Calu3 (cell line): ENCODE data around the gene CDK18. TPM values are rescaled to one million over a fixed set of nuclear protein-coding genes. Genes with fewer than 3 reads are reported as not detected.
"Not testable (repeated sequence)": the region's sequence is repeated elsewhere in the genome, so short reads cannot be mapped to it uniquely, and the experiment has no call there.

Experiments
- BruUV-seq: library from RNA; stranded (reverse); fragments of 400-500 nt; replicated peaks from 2 replicates; lab custom pipeline; 2021; lab: Mats Ljungman, UMichigan
- CTCF ChIA-PET: fragments of 300-600 bp; sonication (Branson Sonifier 250); formaldehyde crosslinking; loops from one replicate; lab custom pipeline; 2022; ENCODE audit warnings: antibody characterized with exemption; lab: Charles Lee
- DNase-seq: peaks from one replicate; pipeline ENCODE4 v3.0.0; 2022
- H3K27ac Mint-ChIP-seq: one replicate; pipeline ENCODE4 v1.8.0; 2022; ENCODE audit warnings: mixed read lengths; ENCODE audit not compliant: unreplicated experiment
- H3K27me3 Mint-ChIP-seq: one replicate; pipeline ENCODE4 v1.8.0; 2022; ENCODE audit warnings: mixed read lengths; ENCODE audit not compliant: unreplicated experiment
- H3K36me3 Mint-ChIP-seq: one replicate; pipeline ENCODE4 v1.8.0; 2022; ENCODE audit warnings: mild to moderate bottlenecking, moderate library complexity, mixed read lengths; ENCODE audit not compliant: insufficient read depth, unreplicated experiment
- H3K4me1 Mint-ChIP-seq: one replicate; pipeline ENCODE4 v1.8.0; 2022; ENCODE audit warnings: mild to moderate bottlenecking, low read depth, mixed read lengths; ENCODE audit not compliant: unreplicated experiment
- H3K4me3 Mint-ChIP-seq: one replicate; pipeline ENCODE4 v1.8.0; 2022; ENCODE audit warnings: mild to moderate bottlenecking, low read depth, moderate library complexity, mixed read lengths; ENCODE audit not compliant: unreplicated experiment
- H3K9me3 Mint-ChIP-seq: one replicate; pipeline ENCODE4 v1.8.0; 2022; ENCODE audit warnings: low read depth, mixed read lengths; ENCODE audit not compliant: unreplicated experiment
- CTCF ChIP-seq: fragments of 200-600 bp; IDR thresholded peaks from one replicate; pipeline ENCODE4 v1.8.0; 2022; ENCODE audit warnings: antibody characterized with exemption; ENCODE audit not compliant: unreplicated experiment
- intact Hi-C: fragments of 100-400 bp; cut with micrococcal nuclease; formaldehyde crosslinking; loops from one replicate; pipeline ENCODE4 v1.10.0; 2022; ENCODE audit not compliant: unreplicated experiment
- total RNA-seq: library from RNA; stranded (reverse); gene quantifications from 2 replicates; pipeline ENCODE4 v1.2.3, GENCODE V29; 2022

The CDK18 gene
- total RNA-seq, 1 experiment from 2014 or later = 44.0 TPM

GRCh38 chr1:205477121-205477758 lies 27.2 kb upstream of the CDK18 start:
- no TSS peak for BruUV-seq
- peak overlapping the region; percentile 29 for H3K4me3 Mint-ChIP-seq
- TF ChIP-seq CTCF = no peak
- H3K4me1 Mint-ChIP-seq = peaks cover 30% of the 10 kb centered on the region
- H3K27me3 Mint-ChIP-seq = peaks cover 41% of the 10 kb centered on the region
- H3K9me3 Mint-ChIP-seq = peaks cover 6% of the 10 kb centered on the region
- peak overlapping the region; percentile 68 for H3K27ac Mint-ChIP-seq
- H3K36me3 Mint-ChIP-seq = peaks cover 6% of the 10 kb centered on the region
- intact Hi-C loops = no loop called here
- DNase-seq = no peak
- CTCF ChIA-PET = interaction anchor here (0.9 to 1.8 kb wide), 10 partner anchors 16 to 141 kb away, joined by 4 to 20 read pairs (median 8); no protein-coding TSS in a partner anchor

DNA sequence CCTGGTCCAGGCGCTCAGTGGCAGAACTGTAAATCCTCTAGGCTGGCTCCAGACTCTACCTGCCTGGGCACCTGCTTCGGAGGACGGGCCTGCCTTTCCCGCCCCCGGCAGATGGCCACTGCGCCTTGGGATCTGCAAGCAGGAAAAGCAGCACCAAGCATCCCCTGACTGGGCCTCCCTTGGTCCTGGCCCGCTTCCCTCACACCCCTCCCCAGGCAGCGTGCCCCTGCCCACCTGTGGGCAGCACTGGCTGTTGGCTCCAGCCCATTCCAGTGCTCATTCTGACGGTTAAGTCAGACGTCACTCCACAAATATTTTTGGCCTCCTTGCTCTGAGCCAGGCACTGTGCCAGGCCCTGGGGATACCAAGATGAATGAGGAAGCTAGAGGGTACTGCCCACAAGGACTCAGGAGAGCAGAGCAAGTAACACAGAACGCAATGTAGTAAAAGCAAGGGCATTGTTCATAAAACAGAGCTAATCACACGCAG lies 26.7 kb upstream of the CDK18 start:
- CTCF ChIA-PET = interaction anchor here (0.7 to 1.8 kb wide), 20 partner anchors 10 to 974 kb away, joined by 3 to 20 read pairs (median 4); partner anchors contain the start of gene CDK18
- Mint-ChIP-seq H3K36me3 (peaks cover 6% of the 10 kb centered on the region), H3K4me3 (peak overlapping the region; percentile 29), H3K27me3 (peaks cover 44% of the 10 kb centered on the region), H3K9me3 (peaks cover 6% of the 10 kb centered on the region), H3K4me1 (peaks cover 30% of the 10 kb centered on the region), H3K27ac (peak overlapping the region; percentile 68)
- no peak for TF ChIP-seq CTCF
- no TSS peak for BruUV-seq
- DNase-seq = peak; percentile 96
- intact Hi-C loops = no loop called here

- BruUV-seq, intact Hi-C loops, DNase-seq, H3K36me3 Mint-ChIP-seq, H3K9me3 Mint-ChIP-seq, H3K4me3 Mint-ChIP-seq, H3K27ac Mint-ChIP-seq: not testable (repeated sequence)
- CTCF ChIA-PET = interaction anchor here (1.2 to 1.8 kb wide), 6 partner anchors 9 to 202 kb away, joined by 3 to 20 read pairs (median 12); no protein-coding TSS in a partner anchor
- Mint-ChIP-seq H3K4me1 (peaks cover 40% of the 10 kb centered on the region), H3K27me3 (peaks cover 49% of the 10 kb centered on the region)
Measured at GRCh38 chr1:205478985-205479384, 25.5 kb upstream of the CDK18 start.

GRCh38 chr1:205480349-205480985 lies 24.0 kb upstream of the CDK18 start:
- CTCF ChIA-PET = no interaction called here
- Mint-ChIP-seq H3K27me3 (peaks cover 59% of the 10 kb centered on the region), H3K36me3 (peaks cover 10% of the 10 kb centered on the region), H3K4me1 (peaks cover 55% of the 10 kb centered on the region), H3K9me3 (peaks cover 3% of the 10 kb centered on the region), H3K4me3 (no peak overlapping the region), H3K27ac (peak overlapping the region; percentile 13)
- DNase-seq = no peak
- no peak for TF ChIP-seq CTCF
- BruUV-seq = no TSS peak
- intact Hi-C loops = no loop called here
